Spleen (tissue), 11 donors: Measurements from ENCODE around the gene HEBP1. TPM values are rescaled to one million over a fixed set of nuclear protein-coding genes. Genes with fewer than 3 reads are reported as not detected.
A peak's percentile ranks its signal among the peaks of the same experiment; 100 is the strongest.

Experiments
- DNase-seq: peaks from one replicate; pipeline ENCODE4 v3.0.0-alpha.2; 2020
- H3K27ac ChIP-seq, 8 donors: fragments of 200-600 bp; sonication (generic) in 7 of 8; 1 replicate in 4 of 8; 2 replicates in 4 of 8; pipeline versions ENCODE4 v1.5.0 to v1.8.0; 2016 to 2021; ENCODE audit warnings: inconsistent platforms in 4 of 8, mild to moderate bottlenecking in 4 of 8, moderate library complexity in 1 of 8
- H3K27me3 ChIP-seq, 7 donors: fragments of 200-600 bp; sonication (generic) in 6 of 7; replicated peaks in 1 of 7; 1 replicate in 4 of 7; 2 replicates in 3 of 7; pipeline versions ENCODE4 v1.5.0 to v1.8.0; 2016 to 2021; ENCODE audit warnings: inconsistent platforms in 3 of 7, mild to moderate bottlenecking in 1 of 7
- H3K36me3 ChIP-seq, 6 donors: fragments of 200-600 bp; sonication (generic) in 5 of 6; 1 replicate in 4 of 6; 2 replicates in 2 of 6; pipeline versions ENCODE4 v1.5.0 to v1.8.0; 2016 to 2021; ENCODE audit warnings: inconsistent platforms in 2 of 6
- H3K4me1 ChIP-seq, 6 donors: fragments of 200-600 bp; sonication (generic) in 5 of 6; 1 replicate in 3 of 6; 2 replicates in 3 of 6; pipeline versions ENCODE4 v1.5.0 to v1.8.0; 2016 to 2021; ENCODE audit warnings: inconsistent platforms in 3 of 6
- H3K4me3 ChIP-seq, 8 donors: fragments of 200-600 bp; sonication (generic) in 7 of 8; 1 replicate in 4 of 8; 2 replicates in 4 of 8; pipeline versions ENCODE4 v1.5.0 to v1.8.0; 2016 to 2021; ENCODE audit warnings: inconsistent platforms in 4 of 8, mild to moderate bottlenecking in 4 of 8, moderate library complexity in 2 of 8
- H3K9me3 ChIP-seq, 8 donors: fragments of 200-600 bp; sonication (generic) in 7 of 8; 1 replicate in 4 of 8; 2 replicates in 4 of 8; pipeline versions ENCODE4 v1.5.0 to v1.8.0; 2016 to 2021; ENCODE audit warnings: inconsistent platforms in 4 of 8
- POLR2A ChIP-seq, 3 donors: fragments of 450-650 bp; IDR thresholded peaks; one replicate each; pipeline ENCODE4 v1.5.1; 2017; ENCODE audit warnings: antibody characterized with exemption in 3 of 3, mild to moderate bottlenecking in 1 of 3
- POLR2AphosphoS5 ChIP-seq, 3 donors: sonication (generic); formaldehyde crosslinking; IDR thresholded peaks; one replicate each; pipeline ENCODE4 v1.5.1; 2017; ENCODE audit warnings: antibody characterized with exemption in 3 of 3
- WGBS, 5 donors: extraction: QIAGEN DNeasy Blood & Tissue Kit in 3 of 5; methylation state at CpG; one replicate each; pipeline versions ENCODE4 v1.1.5 to v1.1.7; 2013 to 2018; 5-methylcytosine and 5-hydroxymethylcytosine counted together
- intact Hi-C: fragments of 100-400 bp; cut with DNase I; formaldehyde crosslinking; loops from one replicate; pipeline ENCODE4 v1.15.0; 2023; ENCODE audit warnings: low total_unique reads
- polyA plus RNA-seq, 3 donors: library from polyadenylated mRNA; stranded (reverse); fragments of 200-250 nt; gene quantifications; one replicate each; pipeline ENCODE4 v1.2.1, GENCODE V29; 2013
- total RNA-seq, 7 donors: library from RNA; depleted of rRNA in 3 of 7; stranded (reverse); fragments of >200 nt in 3 of 7; fragmentation: NEBNext Ultra II Directional in 4 of 7; extraction: Animal tissue kit (Norgen Biotek cat#: 25700) in 4 of 7; gene quantifications; one replicate each; pipeline versions ENCODE4 v1.1.0 to v1.2.1, GENCODE V29; 2016 to 2021
- TF ChIP-seq, protein P1 (sequence below), 11 experiments: fragments of 200-600 bp in 7 of 11; fragments of 450-650 bp in 4 of 11; sonication (generic) in 4 of 11; IDR thresholded peaks in 8 of 11; conservative IDR thresholded peaks in 3 of 11; 1 replicate in 7 of 11; 2 replicates in 4 of 11; pipeline versions ENCODE4 v1.4.0 to v1.8.0; 2016 to 2021; ENCODE audit warnings: antibody characterized with exemption in 11 of 11, inconsistent platforms in 4 of 11, mild to moderate bottlenecking in 1 of 11
- donor health status: healthy with polysubstance abuse.
- donor health status: DM: no; HTN: no; CAD: no; lungs with moderate emphysema.
- donor health status: DM: no; HTN: no; CAD: no.
- donor health status: Bipolar disorder and iron deficiency.
- donor health status: healthy.
- donor health status: DM: no; HTN: no; CAD: no.
- donor health status: DM: yes; HTN: yes; CAD: no.

The HEBP1 gene
- total and polyA plus RNA-seq, 10 donors: 25.1 to 79.4 (median 60.1) TPM

DNA sequence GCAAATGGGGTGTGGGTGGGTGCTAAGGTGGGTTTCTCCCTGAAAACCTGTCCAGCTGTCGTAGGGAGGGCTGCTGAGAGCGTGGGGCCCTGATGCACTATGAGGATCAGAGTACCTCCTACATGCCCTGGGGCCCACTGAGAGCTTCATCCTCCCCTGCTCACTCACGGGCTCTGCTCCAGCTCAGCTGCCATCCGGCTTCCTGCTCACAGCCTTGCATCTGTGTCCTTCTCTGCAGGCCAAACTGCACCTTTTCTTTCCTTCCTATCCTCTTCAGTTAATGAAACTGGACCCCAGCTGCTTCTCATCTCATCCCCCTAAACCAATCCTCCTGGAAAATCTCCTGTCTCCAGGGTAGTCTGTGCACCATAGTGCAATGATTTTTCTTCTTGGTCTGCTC is 25.9 kb downstream of the HEBP1 start:
- H3K9me3 ChIP-seq: peaks cover 0 to 24% (median 19%) of the 10 kb centered on the region in 8 donors
- 72 to 86% (median 81%) methylated on average over 4 of the region's 4 CpGs for whole genome bisulfite sequencing, 5 donors
- peaks cover 0 to 9% (median 0%) of the 10 kb centered on the region in 6 donors for H3K4me1 ChIP-seq
- no peak overlapping the region for H3K27ac ChIP-seq
- H3K36me3 ChIP-seq: peaks cover 0 to 94% (median 44%) of the 10 kb centered on the region in 6 donors
- H3K27me3 ChIP-seq: no peaks in the 10 kb centered on the region
- TF ChIP-seq POLR2AphosphoS5 (IDR thresholded peaks at IDR 0.05) (peak in 1 of 3 donors; percentile 37), POLR2A (IDR thresholded peaks at IDR 0.05) (no peak)
- TF ChIP-seq, protein P1, sequence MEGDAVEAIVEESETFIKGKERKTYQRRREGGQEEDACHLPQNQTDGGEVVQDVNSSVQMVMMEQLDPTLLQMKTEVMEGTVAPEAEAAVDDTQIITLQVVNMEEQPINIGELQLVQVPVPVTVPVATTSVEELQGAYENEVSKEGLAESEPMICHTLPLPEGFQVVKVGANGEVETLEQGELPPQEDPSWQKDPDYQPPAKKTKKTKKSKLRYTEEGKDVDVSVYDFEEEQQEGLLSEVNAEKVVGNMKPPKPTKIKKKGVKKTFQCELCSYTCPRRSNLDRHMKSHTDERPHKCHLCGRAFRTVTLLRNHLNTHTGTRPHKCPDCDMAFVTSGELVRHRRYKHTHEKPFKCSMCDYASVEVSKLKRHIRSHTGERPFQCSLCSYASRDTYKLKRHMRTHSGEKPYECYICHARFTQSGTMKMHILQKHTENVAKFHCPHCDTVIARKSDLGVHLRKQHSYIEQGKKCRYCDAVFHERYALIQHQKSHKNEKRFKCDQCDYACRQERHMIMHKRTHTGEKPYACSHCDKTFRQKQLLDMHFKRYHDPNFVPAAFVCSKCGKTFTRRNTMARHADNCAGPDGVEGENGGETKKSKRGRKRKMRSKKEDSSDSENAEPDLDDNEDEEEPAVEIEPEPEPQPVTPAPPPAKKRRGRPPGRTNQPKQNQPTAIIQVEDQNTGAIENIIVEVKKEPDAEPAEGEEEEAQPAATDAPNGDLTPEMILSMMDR (IDR thresholded peaks at IDR 0.05 in 8 of 11, conservative IDR thresholded peaks at IDR 0.05 in 3 of 11): no peak
- DNase-seq: no peak
- intact Hi-C loops: no loop called here
- no peak overlapping the region for H3K4me3 ChIP-seq

DNA sequence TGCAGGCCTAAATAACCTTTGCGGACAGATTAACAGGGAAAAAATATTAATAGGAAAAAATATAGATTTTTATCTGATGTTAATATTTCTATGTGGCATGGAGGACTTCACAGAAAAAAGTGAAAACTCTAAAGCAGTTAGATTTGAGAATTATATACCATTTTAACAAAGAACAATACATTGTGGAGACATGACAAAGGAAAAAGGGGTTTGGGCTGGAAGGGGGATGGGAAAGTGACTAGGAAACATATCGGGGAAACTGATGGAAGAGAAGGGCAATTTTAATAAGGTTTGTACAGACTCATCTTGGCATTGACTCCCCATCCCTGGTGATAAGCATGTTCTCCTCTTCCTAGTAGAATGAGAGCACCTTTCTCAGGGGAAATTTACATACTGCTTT is 27.0 kb downstream of the HEBP1 start:
- WGBS, 5 donors: 96 to 100% (median 98%) methylated on average over 2 of the region's 2 CpGs
- no peaks in the 10 kb centered on the region for H3K27me3 ChIP-seq

DNA sequence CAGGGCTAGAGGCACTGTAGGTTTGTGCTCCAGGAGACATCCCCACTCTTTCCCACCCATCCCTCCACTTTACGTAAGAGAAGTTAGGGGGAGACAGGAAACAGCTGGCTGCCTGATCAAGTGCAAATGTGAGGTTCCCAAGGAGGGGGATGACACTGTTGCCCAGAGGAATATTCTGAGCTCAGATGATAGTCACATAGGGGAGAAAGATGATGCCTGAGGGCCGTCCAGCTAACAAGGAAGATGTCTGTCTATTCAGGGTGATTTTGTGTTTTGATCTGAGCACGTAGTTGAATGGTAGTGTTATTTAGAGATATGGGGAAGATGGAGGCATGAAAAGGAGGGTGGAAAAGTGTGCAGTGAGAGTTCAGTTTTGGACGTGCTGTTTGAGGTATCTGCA is 34.2 kb downstream of the HEBP1 start:
- Histone ChIP-seq H3K27me3 (no peaks in the 10 kb centered on the region), H3K36me3 (peaks cover 0 to 52% (median 12%) of the 10 kb centered on the region in 6 donors), H3K4me3 (no peak overlapping the region), H3K27ac (no peak overlapping the region), H3K4me1 (peaks cover 0 to 6% (median 0%) of the 10 kb centered on the region in 6 donors), H3K9me3 (no peaks in the 10 kb centered on the region)
- no peak for TF ChIP-seq POLR2A (IDR thresholded peaks at IDR 0.05)
- no peak for TF ChIP-seq POLR2AphosphoS5 (IDR thresholded peaks at IDR 0.05)
- TF ChIP-seq, protein P1 (IDR thresholded peaks at IDR 0.05 in 8 of 11, conservative IDR thresholded peaks at IDR 0.05 in 3 of 11): no peak
- intact Hi-C loops: no loop called here
- WGBS, 5 donors: 64 to 83% (median 73%) methylated on average over 4 of the region's 4 CpGs
- no peak for DNase-seq

More for the DNA sequence above, 27.0 kb downstream of the HEBP1 start:
- DNase-seq: no peak
- Histone ChIP-seq H3K4me3 (no peak overlapping the region), H3K9me3 (peaks cover 0 to 24% (median 19%) of the 10 kb centered on the region in 8 donors), H3K4me1 (peaks cover 0 to 9% (median 0%) of the 10 kb centered on the region in 6 donors), H3K36me3 (peaks cover 0 to 95% (median 41%) of the 10 kb centered on the region in 6 donors), H3K27ac (no peak overlapping the region)
- intact Hi-C loops: no loop called here
- TF ChIP-seq POLR2A (IDR thresholded peaks at IDR 0.05): no peak

DNA sequence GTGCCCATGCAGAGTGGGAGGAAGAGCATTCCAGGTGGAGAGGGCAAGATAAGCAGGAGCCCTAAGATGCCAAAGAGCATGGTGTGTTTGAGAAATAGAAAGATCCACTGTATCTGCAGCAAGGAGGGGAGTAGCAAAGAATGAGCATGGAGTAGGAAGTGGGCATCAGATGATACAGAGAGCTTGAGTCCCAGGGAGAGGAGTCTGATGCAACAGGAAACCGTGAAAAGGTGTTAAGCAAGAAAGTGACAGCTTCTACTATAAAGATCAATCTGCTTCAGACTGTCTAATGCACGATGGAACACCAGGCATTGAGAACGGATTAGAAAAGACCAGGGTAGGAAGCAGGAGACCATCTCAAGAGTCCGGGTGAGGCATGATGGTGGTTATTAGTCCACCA is 35.8 kb downstream of the HEBP1 start:
- Histone ChIP-seq H3K27ac (no peak overlapping the region), H3K36me3 (peaks cover 0 to 41% (median 11%) of the 10 kb centered on the region in 6 donors), H3K4me1 (peaks cover 0 to 6% (median 0%) of the 10 kb centered on the region in 6 donors), H3K27me3 (no peaks in the 10 kb centered on the region), H3K4me3 (no peak overlapping the region), H3K9me3 (no peaks in the 10 kb centered on the region)
- WGBS, 5 donors: 53 to 87% (median 64%) methylated on average over 4 of the region's 4 CpGs
- no peak for TF ChIP-seq POLR2A (IDR thresholded peaks at IDR 0.05)
- TF ChIP-seq POLR2AphosphoS5 (IDR thresholded peaks at IDR 0.05): no peak
- intact Hi-C loops: no loop called here
- no peak for DNase-seq

DNA sequence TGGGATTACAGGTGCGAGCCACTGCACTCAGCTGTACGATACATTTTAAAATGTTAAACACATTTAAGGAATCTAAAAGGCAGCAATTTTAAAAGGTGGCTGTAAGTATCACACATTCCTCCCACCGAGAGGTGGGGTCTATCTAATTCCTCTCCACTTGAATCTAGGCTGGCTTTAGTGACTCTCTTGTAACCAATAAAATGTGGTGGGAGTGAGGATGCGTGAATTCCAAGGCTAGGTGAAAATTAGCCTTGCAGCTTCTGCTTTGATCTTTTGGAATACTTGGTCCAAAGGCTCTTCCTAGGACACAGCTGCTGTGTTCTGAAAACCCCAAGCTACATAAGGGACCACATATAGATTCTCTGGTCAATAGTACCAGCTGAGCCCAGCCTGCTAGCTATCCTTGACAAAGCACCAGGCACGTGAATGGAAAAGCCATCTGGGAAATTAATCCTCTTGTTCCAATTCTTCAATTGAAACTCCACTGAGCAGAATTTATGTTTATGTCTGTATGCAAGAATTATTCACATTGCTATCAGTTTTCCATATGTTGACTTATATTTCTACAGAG is 39.3 kb downstream of the HEBP1 start:
- WGBS, 5 donors: 81 to 93% (median 84%) methylated on average over 5 of the region's 5 CpGs
- no peak for DNase-seq

More for the DNA sequence above, 39.3 kb downstream of the HEBP1 start:
- Histone ChIP-seq H3K36me3 (peaks cover 0 to 6% (median 0%) of the 10 kb centered on the region in 6 donors), H3K27ac (no peak overlapping the region), H3K9me3 (no peaks in the 10 kb centered on the region), H3K27me3 (no peaks in the 10 kb centered on the region), H3K4me1 (peaks cover 0 to 6% (median 0%) of the 10 kb centered on the region in 6 donors), H3K4me3 (no peak overlapping the region)
- intact Hi-C loops: no loop called here
- TF ChIP-seq POLR2A (IDR thresholded peaks at IDR 0.05): no peak
- TF ChIP-seq POLR2AphosphoS5 (IDR thresholded peaks at IDR 0.05): no peak
- TF ChIP-seq, protein P1 (IDR thresholded peaks at IDR 0.05 in 8 of 11, conservative IDR thresholded peaks at IDR 0.05 in 3 of 11): no peak
